Measurements from ENCODE around the gene IFNGR2.

The IFNGR2 gene

GRCh38 chr21:33396951-33397350 is 6.3 kb upstream of the IFNGR2 start:
- H3K4me3 ChIP-seq (ENCODE audit: low read depth, low read length), result no peak overlapping the region
- no peaks in the 10 kb centered on the region for H3K9me3 ChIP-seq (ENCODE audit: control insufficient read depth, insufficient read depth, low read depth, low read length)
- POLR2A ChIA-PET, result interaction anchor here (0.6 kb wide), 1 partner anchor 670 kb away, joined by 5 read pairs; no protein-coding TSS in a partner anchor
- H3K36me3 ChIP-seq (ENCODE audit: control insufficient read depth in 2 of 2, insufficient read depth in 1 of 2, low read length in 2 of 2), result no peaks in the 10 kb centered on the region
- H3K27ac ChIP-seq (ENCODE audit: extremely low read depth, low read depth, low read length), result no peak overlapping the region
- CTCF ChIA-PET, result interaction anchor here (0.6 kb wide), 1 partner anchor 36 kb away, joined by 5 read pairs; no protein-coding TSS in a partner anchor
- TF ChIP-seq PRDM10 (tag by site-specific recombination; IDR thresholded peaks at IDR 0.05) (no peak), ZNF692 (tag by site-specific recombination; IDR thresholded peaks at IDR 0.05) (no peak), ZSCAN5A (tag by site-specific recombination; IDR thresholded peaks at IDR 0.05) (no peak), TCF7L2 (IDR thresholded peaks at IDR 0.05; ENCODE audit: borderline replicate concordance, low read depth, low read length) (no peak), ZNF624 (tag by site-specific recombination; IDR thresholded peaks at IDR 0.05) (no peak), ZNF148 (tag by site-specific recombination; IDR thresholded peaks at IDR 0.05; ENCODE audit: borderline replicate concordance) (no peak), ZSCAN4 (tag by site-specific recombination; IDR thresholded peaks at IDR 0.05) (no peak), OVOL3 (tag by site-specific recombination; IDR thresholded peaks at IDR 0.05) (no peak), ZNF280C (tag by site-specific recombination; IDR thresholded peaks at IDR 0.05) (no peak), PRDM2 (tag by site-specific recombination; IDR thresholded peaks at IDR 0.05; ENCODE audit: borderline replicate concordance) (no peak), HOXA7 (CRISPR knock-in tag; IDR thresholded peaks at IDR 0.05; ENCODE audit: borderline replicate concordance) (no peak), ZNF600 (tag by site-specific recombination; IDR thresholded peaks at IDR 0.05) (no peak), ZNF777 (tag by site-specific recombination; IDR thresholded peaks at IDR 0.05; ENCODE audit: borderline replicate concordance) (no peak)
- no peaks in the 10 kb centered on the region for H3K4me1 ChIP-seq (ENCODE audit: control insufficient read depth, insufficient read depth, low read length)
